GM18526 (cell line): Measurements from ENCODE around the gene MOB4.

Experiments used
- POLR2A ChIP-seq: IDR thresholded peaks from 3 replicates; pipeline ENCODE4 v1.6.1; 2011; ENCODE audit not compliant: insufficient read length; ENCODE audit errors: extremely low read depth

Gene MOB4

DNA sequence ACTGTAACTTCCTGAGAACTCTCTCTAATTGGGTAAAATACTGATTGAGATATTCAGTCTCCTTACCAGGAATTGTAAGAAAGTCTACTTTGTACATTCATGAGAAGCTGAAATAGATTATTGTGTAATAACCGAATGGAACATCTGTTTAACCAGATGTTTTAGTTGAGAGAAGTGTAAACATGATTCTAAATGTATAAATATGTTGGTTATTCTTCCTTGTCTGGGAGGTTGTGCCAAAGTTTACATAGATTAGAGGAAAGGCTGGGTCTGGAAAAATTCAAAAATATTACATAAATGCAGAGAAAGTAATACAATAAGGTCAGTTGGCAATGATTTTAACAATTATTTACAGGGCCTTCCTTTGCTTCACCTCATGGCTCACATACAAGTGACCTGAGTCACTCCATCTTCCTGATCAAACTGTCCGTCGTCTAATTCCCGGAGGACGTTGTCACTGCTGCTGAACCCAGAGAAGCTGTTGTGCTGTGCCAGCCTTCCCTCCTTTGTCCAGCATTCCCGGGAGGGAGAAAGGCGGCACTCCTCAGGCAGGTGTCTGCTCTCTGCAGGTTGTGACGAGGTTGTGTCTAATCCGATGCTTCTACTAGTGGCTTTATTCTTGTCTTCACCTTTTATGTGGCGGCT, 55.9 kb downstream of the MOB4 start:
- TF ChIP-seq POLR2A = no peak

DNA sequence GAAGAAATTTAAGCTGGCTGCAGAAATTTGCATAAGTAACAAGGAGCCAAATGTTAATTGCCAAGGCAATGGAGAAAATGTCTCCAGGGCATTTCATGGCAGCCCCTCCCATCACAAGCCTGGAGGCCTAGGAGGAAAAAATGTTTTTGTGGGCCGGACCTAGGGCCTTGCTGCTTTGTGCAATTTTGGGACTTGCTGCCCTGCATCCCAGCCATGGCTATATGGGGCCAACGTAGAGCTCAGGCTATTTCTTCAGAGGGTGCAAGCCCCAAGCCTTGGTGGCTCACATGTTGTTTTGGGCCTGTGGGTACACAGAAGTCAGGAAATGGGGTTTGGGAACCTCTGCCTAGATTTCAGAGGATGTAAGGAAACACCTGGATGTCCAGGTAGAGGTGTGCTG, 57.7 kb downstream of the MOB4 start:
- no peak for TF ChIP-seq POLR2A

DNA sequence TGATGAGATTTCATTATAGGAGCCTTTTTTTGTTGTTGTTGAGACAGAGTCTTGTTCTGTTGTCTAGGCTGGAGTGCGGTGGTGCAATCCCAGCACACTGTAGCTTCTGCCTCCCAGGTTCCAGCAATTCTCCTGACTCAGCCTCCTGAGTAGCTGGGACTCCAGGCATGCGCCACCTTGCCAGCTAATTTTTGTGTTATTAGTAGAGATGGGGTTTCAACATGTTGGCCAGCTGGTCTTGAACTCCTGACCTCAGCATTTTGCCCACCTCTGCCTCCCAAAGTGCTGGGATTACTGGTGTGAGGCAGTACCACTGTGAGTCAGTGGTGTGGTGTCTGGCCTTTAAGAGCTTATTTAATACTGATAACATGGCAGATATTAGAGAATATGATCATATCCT, 60.1 kb downstream of the MOB4 start:
- no peak for TF ChIP-seq POLR2A

DNA sequence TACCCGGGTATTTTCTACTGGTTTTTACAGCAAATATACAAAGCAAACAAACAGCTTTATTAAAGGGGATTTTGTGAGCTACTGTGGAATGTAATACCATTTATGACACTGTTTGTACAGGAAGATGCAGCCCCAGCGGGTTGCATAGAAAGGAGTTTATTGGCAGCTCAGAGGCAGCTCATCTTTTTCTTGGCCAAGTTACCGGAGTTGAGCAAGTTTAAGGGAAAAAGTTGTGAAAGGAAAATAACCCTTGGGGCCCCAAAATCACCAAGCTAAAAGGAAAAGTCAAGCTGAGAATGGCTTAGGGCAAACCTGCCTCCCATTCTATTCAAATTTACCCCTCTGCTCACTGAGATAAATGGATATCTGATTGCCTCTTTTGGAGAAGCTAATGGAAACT, 60.8 kb downstream of the MOB4 start:
- no peak for TF ChIP-seq POLR2A

DNA sequence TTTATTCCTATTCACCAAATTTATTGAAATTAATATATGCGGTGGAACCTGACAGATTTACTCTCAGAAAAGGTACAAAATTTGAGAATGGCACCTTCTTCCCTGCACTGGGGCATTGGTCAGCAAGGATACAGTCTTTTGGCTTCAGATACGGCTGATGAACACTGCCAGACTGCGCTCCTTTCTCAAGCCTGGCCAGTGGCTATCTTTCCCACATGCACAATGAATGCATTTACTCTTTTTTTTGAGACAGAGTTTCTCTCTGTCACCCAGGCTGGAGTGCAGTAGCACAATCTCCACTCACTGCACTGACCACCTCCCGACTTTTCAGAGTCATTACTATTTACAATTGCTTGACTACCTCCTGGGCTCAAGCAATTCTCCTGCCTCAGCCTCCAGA, 61.6 kb downstream of the MOB4 start:
- TF ChIP-seq POLR2A = no peak

DNA sequence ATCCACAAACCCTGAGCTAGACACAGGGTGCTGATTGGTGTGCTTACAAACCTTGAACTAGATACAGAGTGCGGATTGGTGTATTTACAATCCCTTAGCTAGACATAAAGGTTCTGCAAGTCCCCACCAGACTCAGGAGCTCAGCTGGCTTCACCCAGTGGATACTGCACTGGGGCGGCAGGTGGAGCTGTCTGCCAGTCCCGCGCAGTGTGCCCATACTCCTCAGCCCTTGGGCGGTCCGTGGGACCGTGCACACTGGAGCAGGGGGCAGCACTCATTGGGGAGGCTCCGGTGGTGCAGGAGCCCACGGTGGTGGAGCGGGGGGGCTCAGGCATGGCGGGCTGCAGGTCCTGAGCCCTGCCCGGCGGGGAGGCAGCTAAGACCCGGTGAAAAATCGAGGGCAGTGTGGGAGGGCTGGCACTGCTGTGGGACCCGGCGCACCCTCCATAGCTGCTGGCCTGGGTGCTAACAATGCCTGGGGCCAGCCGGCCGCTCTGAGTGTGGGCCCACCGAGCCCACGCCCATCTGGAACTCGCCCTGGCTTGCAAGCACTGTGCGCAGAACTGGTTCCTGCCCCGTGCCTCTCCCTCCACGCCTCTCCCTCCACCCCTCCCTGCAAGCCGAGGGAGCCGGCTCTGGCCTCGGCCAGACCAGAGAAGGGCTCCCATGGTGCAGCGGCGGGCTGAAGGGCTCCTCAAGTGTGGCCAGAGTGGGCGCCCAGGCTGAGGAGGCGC, 75.6 kb downstream of the MOB4 start:
- no peak for TF ChIP-seq POLR2A

DNA sequence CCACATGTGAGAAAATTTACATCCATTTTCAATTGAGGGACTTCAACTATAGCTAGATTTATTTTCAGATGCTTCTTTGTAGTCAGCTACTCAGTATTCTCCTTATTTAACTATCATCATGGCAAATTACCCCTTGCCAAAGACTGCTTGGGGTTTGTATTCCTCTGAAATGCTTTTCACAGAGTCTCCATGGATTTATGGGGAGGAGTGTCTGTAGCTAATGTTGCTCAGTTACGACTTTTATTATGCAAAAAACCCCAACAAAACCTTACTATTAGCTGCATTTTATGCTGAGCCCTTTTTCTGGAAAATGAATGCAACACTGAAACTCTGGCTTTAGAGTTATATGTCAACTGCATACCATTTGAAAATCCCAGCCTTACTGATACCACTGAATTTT, 80.9 kb downstream of the MOB4 start:
- TF ChIP-seq POLR2A = no peak

DNA sequence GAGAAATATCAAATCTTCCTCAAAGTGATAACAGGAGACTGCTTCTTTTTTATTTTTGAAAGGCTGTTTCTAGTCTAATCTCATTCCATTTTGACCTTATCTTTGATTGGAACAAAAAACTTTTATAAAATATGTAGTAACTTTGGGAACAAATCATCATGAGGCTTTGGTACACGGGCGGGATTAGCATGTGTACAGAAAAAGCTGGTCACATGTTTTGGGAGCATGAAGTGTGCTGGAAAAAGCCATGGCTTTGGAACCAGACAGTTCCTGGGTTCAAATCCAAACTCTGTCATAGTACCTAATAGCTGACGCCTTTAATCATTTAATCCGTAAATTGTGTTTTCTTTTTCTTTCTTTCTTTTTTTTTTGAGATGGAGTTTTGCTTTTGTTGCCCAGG, 81.3 kb downstream of the MOB4 start:
- TF ChIP-seq POLR2A = no peak

DNA sequence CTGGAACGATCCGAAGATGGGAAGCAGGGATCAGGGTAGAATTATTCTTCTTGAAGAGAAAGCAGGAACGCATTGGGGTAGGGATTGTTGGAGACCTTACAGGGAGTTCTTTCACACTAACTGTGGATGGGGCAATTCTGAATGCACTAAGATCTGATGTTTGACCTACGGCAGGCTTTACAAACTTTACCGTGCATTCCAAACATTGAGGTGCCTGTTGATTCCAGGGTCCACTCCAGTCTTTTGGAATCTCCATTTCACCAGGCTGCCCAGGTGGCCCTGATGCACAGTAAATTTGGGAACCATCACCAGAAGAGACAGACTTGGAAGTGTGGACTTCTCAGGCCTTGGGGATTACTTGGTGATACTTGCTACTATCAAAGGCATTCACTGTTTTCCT, 82.6 kb downstream of the MOB4 start:
- no peak for TF ChIP-seq POLR2A

DNA sequence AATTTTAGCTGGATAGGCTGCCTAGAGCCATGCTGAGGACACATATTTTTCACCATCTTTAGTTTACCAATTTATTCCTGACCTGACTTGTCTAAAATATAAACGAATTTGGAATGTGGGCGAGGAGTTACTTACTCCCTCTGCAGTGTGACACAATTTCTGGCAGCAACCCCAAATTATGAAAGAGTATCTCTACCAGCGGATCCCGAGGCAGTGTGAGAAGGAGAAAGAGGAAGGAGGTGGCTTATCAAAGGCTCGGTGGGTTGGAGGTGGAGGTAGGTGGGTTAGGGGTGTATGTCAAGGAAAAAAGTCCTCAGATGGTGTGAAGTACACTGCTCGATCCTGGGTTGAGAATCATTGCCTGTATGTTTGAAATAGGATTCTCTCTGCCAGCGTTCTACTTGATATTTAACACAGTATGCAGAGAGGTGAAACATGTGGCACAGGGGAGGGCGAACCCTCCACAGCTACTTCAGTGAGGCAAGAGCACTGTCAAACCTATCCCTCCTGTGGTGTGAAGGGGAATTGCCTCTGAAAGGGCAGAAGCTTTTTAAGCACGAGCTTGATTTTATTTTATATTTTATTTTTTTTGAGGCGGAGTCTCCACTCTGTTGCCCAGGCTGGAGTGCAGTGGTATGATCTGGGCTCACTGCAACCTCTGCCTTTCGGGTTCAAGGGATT, 83.6 kb downstream of the MOB4 start:
- no peak for TF ChIP-seq POLR2A

DNA sequence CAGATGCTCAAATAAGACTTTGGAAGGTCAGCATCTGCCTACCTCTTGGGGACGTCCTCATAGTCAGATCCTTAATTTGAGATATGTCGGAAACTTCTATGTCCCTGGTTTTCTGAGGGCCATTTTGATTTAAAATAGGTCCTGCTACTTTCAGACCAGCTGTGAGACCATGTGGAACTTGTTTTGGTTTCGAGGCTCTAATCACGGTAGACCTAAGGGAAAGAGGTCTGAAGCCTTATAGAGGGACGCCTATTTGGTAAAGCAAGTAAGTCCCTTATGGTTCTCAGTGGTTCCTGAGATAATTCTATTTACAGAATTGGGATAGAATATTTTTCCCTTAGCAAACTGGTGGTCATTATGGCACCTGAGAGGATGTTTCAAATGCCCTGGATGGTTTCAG, 84.4 kb downstream of the MOB4 start:
- no peak for TF ChIP-seq POLR2A

DNA sequence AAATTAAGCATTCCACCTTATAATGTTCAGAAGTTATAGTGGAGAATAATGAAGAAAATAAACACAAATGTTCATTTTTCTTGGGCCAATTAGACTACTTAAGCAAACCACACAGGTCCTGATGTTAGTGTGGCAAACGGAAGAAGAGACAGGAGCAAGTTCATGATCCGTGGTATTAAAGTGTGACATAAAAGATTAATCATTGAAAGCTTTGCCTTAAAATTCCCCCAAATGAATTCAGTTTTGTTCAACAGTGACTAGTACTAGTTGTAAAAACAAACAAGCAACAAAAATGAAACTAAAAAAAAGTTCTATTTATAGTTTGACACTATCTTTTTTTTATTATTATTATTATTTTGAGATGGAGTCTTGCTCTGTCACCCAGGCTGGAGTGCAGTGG, 85.9 kb downstream of the MOB4 start:
- no peak for TF ChIP-seq POLR2A
